ENCODE data around the gene GPR62.

GRCh38 chr3:51943451-51944391 lies 11.5 kb upstream of the GPR62 start:
- no peak for TF ChIP-seq CTCF (IDR thresholded peaks at IDR 0.05; ENCODE audit: borderline replicate concordance, extremely low read depth, low read length, poor library complexity, severe bottlenecking)
- no peak for TF ChIP-seq EZH2 (IDR thresholded peaks at IDR 0.05; ENCODE audit: borderline replicate concordance, low read depth, low read length, severe bottlenecking)

All from DND-41 (cell line).